HEK293 (cell line): ENCODE measurements around the gene LYPD3.

Experiments
- CTCF ChIA-PET: fragments of 350-600 bp; formaldehyde crosslinking; extraction: SDS; loops from one replicate; lab custom pipeline; 2021; ENCODE audit warnings: antibody characterized with exemption; lab: Yijun Ruan, JAX
- POLR2A ChIA-PET: fragments of 300-600 bp; formaldehyde crosslinking; extraction: SDS; loops from one replicate; lab custom pipeline; 2020; ENCODE audit warnings: antibody characterized with exemption, inconsistent platforms; lab: Yijun Ruan, JAX
- H3K27ac ChIP-seq: fragments of 200-500 bp; sonication (Bioruptor generic); 2 replicates; pipeline ENCODE4 v1.5.1; 2014; ENCODE audit warnings: low read depth, low read length, control low read depth, inconsistent platforms; ENCODE audit errors: extremely low read depth
- H3K36me3 ChIP-seq, 2 experiments: fragments of 200-500 bp in 1 of 2; sonication (Bioruptor generic) in 1 of 2; 1 replicate in 1 of 2; 2 replicates in 1 of 2; pipeline ENCODE4 v1.5.1; 2014 to 2017; ENCODE audit warnings: inconsistent platforms in 2 of 2, low read length in 2 of 2; ENCODE audit not compliant: control insufficient read depth in 2 of 2, insufficient read depth in 1 of 2
- H3K4me1 ChIP-seq: fragments of 200-500 bp; sonication (Bioruptor generic); 2 replicates; pipeline ENCODE4 v1.5.1; 2014; ENCODE audit warnings: mild to moderate bottlenecking, low read length, inconsistent platforms; ENCODE audit not compliant: control insufficient read depth, insufficient read depth
- H3K4me3 ChIP-seq: 2 replicates; pipeline ENCODE4 v1.5.1; 2011; ENCODE audit warnings: low read depth, mild to moderate bottlenecking, control low read depth, low read length, moderate library complexity
- H3K9me3 ChIP-seq: fragments of 200-500 bp; sonication (Bioruptor generic); 2 replicates; pipeline ENCODE4 v1.5.1; 2014; ENCODE audit warnings: low read depth, low read length, inconsistent platforms; ENCODE audit not compliant: control insufficient read depth, insufficient read depth
- GLI4 ChIP-seq: fragments of 450-650 bp; formaldehyde crosslinking; IDR thresholded peaks from 2 replicates; pipeline ENCODE4 v1.5.1; 2016; ENCODE audit warnings: missing biosample characterization, missing genetic modification characterization
- IKZF3 ChIP-seq: fragments of 450-650 bp; IDR thresholded peaks from 2 replicates; pipeline ENCODE4 v1.5.0; 2018; ENCODE audit warnings: missing biosample characterization, mild to moderate bottlenecking, missing genetic modification characterization, moderate library complexity
- MEIS1 ChIP-seq: sonication (generic); formaldehyde crosslinking; IDR thresholded peaks from 2 replicates; pipeline ENCODE4 v1.8.1; 2022; ENCODE audit warnings: missing genetic modification reagents, mild to moderate bottlenecking, borderline replicate concordance
- PRDM1 ChIP-seq: fragments of 450-650 bp; formaldehyde crosslinking; IDR thresholded peaks from 2 replicates; pipeline ENCODE4; 2016; ENCODE audit warnings: missing biosample characterization, missing genetic modification characterization
- PRDM10 ChIP-seq: fragments of 450-650 bp; formaldehyde crosslinking; IDR thresholded peaks from 2 replicates; pipeline ENCODE4 v1.5.1; 2016; ENCODE audit warnings: missing biosample characterization, missing genetic modification characterization
- YY2 ChIP-seq: fragments of 450-650 bp; formaldehyde crosslinking; IDR thresholded peaks from 2 replicates; pipeline ENCODE4 v1.5.1; 2016; ENCODE audit warnings: missing biosample characterization, missing genetic modification characterization
- ZBTB10 ChIP-seq: fragments of 450-650 bp; formaldehyde crosslinking; IDR thresholded peaks from 2 replicates; pipeline ENCODE4 v1.5.1; 2016; ENCODE audit warnings: missing biosample characterization, missing genetic modification characterization
- ZBTB20 ChIP-seq: fragments of 450-650 bp; formaldehyde crosslinking; IDR thresholded peaks from 2 replicates; pipeline ENCODE4 v1.5.1; 2016; ENCODE audit warnings: missing biosample characterization, missing genetic modification characterization
- ZBTB48 ChIP-seq: fragments of 450-650 bp; formaldehyde crosslinking; IDR thresholded peaks from 2 replicates; pipeline ENCODE4 v1.5.1; 2016; ENCODE audit warnings: missing biosample characterization, missing genetic modification characterization
- ZEB2 ChIP-seq: fragments of 450-650 bp; formaldehyde crosslinking; IDR thresholded peaks from 2 replicates; pipeline ENCODE4 v1.5.1; 2016; ENCODE audit warnings: missing biosample characterization, missing genetic modification characterization
- ZFP37 ChIP-seq: fragments of 450-650 bp; formaldehyde crosslinking; IDR thresholded peaks from 2 replicates; pipeline ENCODE4 v1.5.1; 2016; ENCODE audit warnings: missing biosample characterization, missing genetic modification characterization
- ZNF121 ChIP-seq: fragments of 450-650 bp; formaldehyde crosslinking; IDR thresholded peaks from 2 replicates; pipeline ENCODE4 v1.5.1; 2016; ENCODE audit warnings: missing biosample characterization, missing genetic modification characterization
- ZNF133 ChIP-seq: fragments of 450-650 bp; formaldehyde crosslinking; IDR thresholded peaks from 2 replicates; pipeline ENCODE4 v1.5.1; 2016; ENCODE audit warnings: missing biosample characterization, missing genetic modification characterization
- ZNF146 ChIP-seq: fragments of 450-650 bp; formaldehyde crosslinking; IDR thresholded peaks from 2 replicates; pipeline ENCODE4 v1.5.1; 2016; ENCODE audit warnings: missing biosample characterization, missing genetic modification characterization
- ZNF341 ChIP-seq: fragments of 450-650 bp; formaldehyde crosslinking; IDR thresholded peaks from 2 replicates; pipeline ENCODE4; 2016; ENCODE audit warnings: low read depth, missing biosample characterization, missing genetic modification characterization
- ZNF394 ChIP-seq: fragments of 450-650 bp; formaldehyde crosslinking; IDR thresholded peaks from 2 replicates; pipeline ENCODE4 v1.5.1; 2016; ENCODE audit warnings: missing biosample characterization, missing genetic modification characterization, mild to moderate bottlenecking, moderate library complexity, borderline replicate concordance
- ZNF449 ChIP-seq: fragments of 450-650 bp; formaldehyde crosslinking; IDR thresholded peaks from 2 replicates; pipeline ENCODE4 v1.5.1; 2017; ENCODE audit warnings: missing biosample characterization, mild to moderate bottlenecking, missing genetic modification characterization, moderate library complexity
- ZNF530 ChIP-seq: fragments of 450-650 bp; formaldehyde crosslinking; IDR thresholded peaks from 2 replicates; pipeline ENCODE4 v1.5.1; 2016; ENCODE audit warnings: low read depth, missing biosample characterization, missing genetic modification characterization
- ZNF664 ChIP-seq: fragments of 450-650 bp; formaldehyde crosslinking; IDR thresholded peaks from 2 replicates; pipeline ENCODE4 v1.5.1; 2016; ENCODE audit warnings: missing biosample characterization, missing genetic modification characterization
- ZNF837 ChIP-seq: fragments of 450-650 bp; formaldehyde crosslinking; IDR thresholded peaks from 2 replicates; pipeline ENCODE4 v1.5.1; 2016; ENCODE audit warnings: missing biosample characterization, missing genetic modification characterization
- ZSCAN23 ChIP-seq: fragments of 450-650 bp; formaldehyde crosslinking; IDR thresholded peaks from 2 replicates; pipeline ENCODE4 v1.5.1; 2016; ENCODE audit warnings: missing biosample characterization, missing genetic modification characterization
- TF ChIP-seq, protein P1 (sequence below): fragments of 450-650 bp; formaldehyde crosslinking; IDR thresholded peaks from 2 replicates; pipeline ENCODE4 v1.5.1; 2016; ENCODE audit warnings: missing biosample characterization, missing genetic modification characterization
- TF ChIP-seq, protein P2 (sequence below): fragments of 450-650 bp; formaldehyde crosslinking; IDR thresholded peaks from 2 replicates; pipeline ENCODE4 v1.5.1; 2016; ENCODE audit warnings: missing biosample characterization, missing genetic modification characterization

The LYPD3 gene

DNA sequence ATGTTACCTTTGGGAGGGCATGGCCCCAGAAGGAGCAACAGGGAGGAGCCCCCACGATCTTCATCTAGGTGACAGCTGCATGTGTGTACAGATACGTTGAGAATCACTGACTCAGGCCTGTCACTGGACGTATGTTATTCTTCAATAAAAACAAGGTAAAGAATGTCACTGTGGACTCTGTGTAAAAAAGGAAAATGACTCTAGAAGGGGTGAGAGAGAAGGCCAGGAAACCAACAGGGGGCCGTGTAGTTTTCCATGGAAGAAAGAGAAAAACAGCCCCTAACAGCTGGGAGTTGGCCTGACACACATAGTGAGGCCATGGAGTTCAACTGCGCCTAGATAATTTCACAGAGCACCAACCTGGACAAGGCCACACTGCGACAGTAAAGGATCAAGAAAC is 1.9 kb upstream of the LYPD3 start (continued):
- TF ChIP-seq, protein P1, sequence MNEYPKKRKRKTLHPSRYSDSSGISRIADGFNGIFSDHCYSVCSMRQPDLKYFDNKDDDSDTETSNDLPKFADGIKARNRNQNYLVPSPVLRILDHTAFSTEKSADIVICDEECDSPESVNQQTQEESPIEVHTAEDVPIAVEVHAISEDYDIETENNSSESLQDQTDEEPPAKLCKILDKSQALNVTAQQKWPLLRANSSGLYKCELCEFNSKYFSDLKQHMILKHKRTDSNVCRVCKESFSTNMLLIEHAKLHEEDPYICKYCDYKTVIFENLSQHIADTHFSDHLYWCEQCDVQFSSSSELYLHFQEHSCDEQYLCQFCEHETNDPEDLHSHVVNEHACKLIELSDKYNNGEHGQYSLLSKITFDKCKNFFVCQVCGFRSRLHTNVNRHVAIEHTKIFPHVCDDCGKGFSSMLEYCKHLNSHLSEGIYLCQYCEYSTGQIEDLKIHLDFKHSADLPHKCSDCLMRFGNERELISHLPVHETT, result no peak
- no peak for TF ChIP-seq MEIS1

GRCh38 chr19:43466793-43467192 is 1.4 kb upstream of the LYPD3 start:
- ChIA-PET POLR2A (interaction anchor here (1.0 kb wide), 1 partner anchor 8 kb away, joined by 6 read pairs; no protein-coding TSS in a partner anchor), CTCF (interaction anchor here (0.5 to 12.2 kb wide), 5 partner anchors 20 to 154 kb away, joined by 3 to 180 read pairs (median 4); no protein-coding TSS in a partner anchor)
- Histone ChIP-seq H3K9me3 (no peaks in the 10 kb centered on the region), H3K27ac (no peak overlapping the region), H3K4me3 (no peak overlapping the region), H3K4me1 (peaks cover 13% of the 10 kb centered on the region; the same call in 1 of the 2 replicates)
- TF ChIP-seq ZNF146 (tag by site-specific recombination), result peak; percentile 87
- TF ChIP-seq ZNF664 (tag by site-specific recombination), result peak; percentile 54; the same call in 1 of the 2 replicates
- peak; percentile 85 for TF ChIP-seq ZNF121
- no peak for TF ChIP-seq ZBTB48
- TF ChIP-seq, protein P2, sequence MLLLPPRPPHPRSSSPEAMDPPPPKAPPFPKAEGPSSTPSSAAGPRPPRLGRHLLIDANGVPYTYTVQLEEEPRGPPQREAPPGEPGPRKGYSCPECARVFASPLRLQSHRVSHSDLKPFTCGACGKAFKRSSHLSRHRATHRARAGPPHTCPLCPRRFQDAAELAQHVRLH, result 0 out of 2 replicates have a peak, but pooled peaks have one; percentile 19
- TF ChIP-seq PRDM1 (tag by site-specific recombination), result 0 out of 2 replicates have a peak, but pooled peaks have one; percentile 5
- TF ChIP-seq, all 188 proteins: peak for 5
- H3K36me3 ChIP-seq, result no peaks in the 10 kb centered on the region

DNA sequence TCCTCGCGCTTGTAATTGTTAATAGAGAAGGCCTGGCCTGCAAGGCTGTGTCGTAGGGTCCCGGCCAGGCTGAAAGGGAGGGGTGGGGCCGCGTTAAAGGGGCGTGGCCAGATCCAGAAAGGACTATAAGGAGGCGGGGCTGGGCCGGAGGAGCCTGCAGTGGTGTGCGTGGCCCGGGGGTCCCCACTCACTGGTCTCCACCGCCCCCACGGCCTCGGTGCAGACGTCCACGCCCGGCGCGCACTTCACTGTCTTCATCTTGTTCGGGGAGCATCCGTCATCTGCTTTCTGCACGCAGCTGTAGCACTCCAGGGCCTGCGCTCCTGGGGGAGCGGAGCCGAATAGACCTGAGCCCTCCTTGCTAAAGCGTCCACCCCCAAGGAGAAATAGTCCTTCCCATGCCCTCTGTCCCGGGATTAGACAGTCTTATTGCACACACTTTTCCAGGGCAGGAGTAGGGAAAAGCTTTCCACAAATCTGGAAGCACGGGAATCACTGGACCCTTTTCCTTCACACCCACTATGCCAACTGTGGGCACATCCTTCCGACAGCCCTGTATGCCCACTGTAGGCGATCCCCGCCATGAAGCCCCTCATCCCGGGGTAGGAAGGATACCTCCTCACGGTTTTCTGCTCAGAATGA is 1.2 kb downstream of the LYPD3 start:
- peak overlapping the region; percentile 64 for H3K4me3 ChIP-seq
- ChIA-PET CTCF (interaction anchor here (0.6 to 12.2 kb wide), 9 partner anchors 17 to 302 kb away, joined by 3 to 180 read pairs (median 6); no protein-coding TSS in a partner anchor), POLR2A (interaction anchor here (0.5 to 2.4 kb wide), 17 partner anchors 9 to 471 kb away, joined by 3 to 30 read pairs (median 8); partner anchors contain the start of genes ETHE1, PHLDB3, ZNF45 and ZNF575)
- H3K9me3 ChIP-seq, result no peaks in the 10 kb centered on the region
- peak overlapping the region; percentile 48; the same call in 1 of the 2 replicates for H3K27ac ChIP-seq
- peaks cover 13% of the 10 kb centered on the region; the same call in 1 of the 2 replicates for H3K4me1 ChIP-seq
- no peaks in the 10 kb centered on the region for H3K36me3 ChIP-seq
- no peak for TF ChIP-seq ZEB2
- TF ChIP-seq ZNF530 (tag by site-specific recombination), result no peak
- no peak for TF ChIP-seq ZFP37 (tag by site-specific recombination)
- TF ChIP-seq YY2 (tag by site-specific recombination), result 0 out of 2 replicates have a peak, but pooled peaks have one; percentile 37
- TF ChIP-seq ZNF837 (tag by site-specific recombination), result no peak
- 0 out of 2 replicates have a peak, but pooled peaks have one; percentile 9 for TF ChIP-seq ZNF133 (tag by site-specific recombination)
- TF ChIP-seq ZBTB20 (tag by site-specific recombination), result no peak; the same call in 1 of the 2 replicates
- TF ChIP-seq GLI4 (tag by site-specific recombination), result no peak
- peak; percentile 99 for TF ChIP-seq PRDM10 (tag by site-specific recombination)
- TF ChIP-seq ZNF449 (tag by site-specific recombination), result 0 out of 2 replicates have a peak, but pooled peaks have one; percentile 32
- TF ChIP-seq ZNF394 (tag by site-specific recombination), result no peak
- TF ChIP-seq IKZF3 (tag by site-specific recombination), result peak; percentile 74
- TF ChIP-seq ZSCAN23, result no peak
- TF ChIP-seq ZBTB10, result 0 out of 2 replicates have a peak, but pooled peaks have one; percentile 8
- TF ChIP-seq ZNF341, result peak; percentile 7; the same call in 1 of the 2 replicates
